CD14-positive monocyte (primary cell): ENCODE data around the gene SPIRE2. TPM values are rescaled to one million over a fixed set of nuclear protein-coding genes. Genes with fewer than 3 reads are reported as not detected.
A peak's percentile ranks its signal among the peaks of the same experiment; 100 is the strongest.

Experiments
- DNase-seq, 3 donors: peaks; one replicate each; pipeline ENCODE4 v3.0.0-alpha.2; 2011 to 2022
- H2AFZ ChIP-seq: 2 replicates; pipeline ENCODE4 v1.6.0; 2012; ENCODE audit warnings: mild to moderate bottlenecking, low read depth, low read length, inconsistent platforms; ENCODE audit not compliant: insufficient read depth, poor library complexity, severe bottlenecking
- H3K27ac ChIP-seq, 2 donors: 1 replicate in 1 of 2; 2 replicates in 1 of 2; pipeline ENCODE4 v1.5.1; 2012 to 2013; ENCODE audit warnings: low read length in 2 of 2, control low read depth in 1 of 2, inconsistent platforms in 1 of 2, low read depth in 1 of 2, mild to moderate bottlenecking in 1 of 2
- H3K27me3 ChIP-seq, 2 donors: one replicate each; pipeline versions ENCODE4 v1.6.0 to v1.6.1; 2011 to 2013; ENCODE audit warnings: low read length in 2 of 2; ENCODE audit not compliant: control insufficient read depth in 2 of 2, insufficient read depth in 2 of 2
- H3K36me3 ChIP-seq, 2 donors: replicated peaks in 1 of 2; 1 replicate in 1 of 2; 2 replicates in 1 of 2; pipeline versions ENCODE4 v1.5.1 to v1.6.1; 2012 to 2013; ENCODE audit warnings: low read length in 2 of 2, control low read depth in 1 of 2, inconsistent platforms in 1 of 2, mild to moderate bottlenecking in 1 of 2; ENCODE audit not compliant: insufficient read depth in 2 of 2, control insufficient read depth in 1 of 2
- H3K4me1 ChIP-seq, 2 donors: 1 replicate in 1 of 2; 2 replicates in 1 of 2; pipeline versions ENCODE4 v1.5.1 to v1.6.1; 2012 to 2013; ENCODE audit warnings: low read length in 2 of 2, control low read depth in 1 of 2, inconsistent platforms in 1 of 2, mild to moderate bottlenecking in 1 of 2, moderate library complexity in 1 of 2; ENCODE audit not compliant: insufficient read depth in 2 of 2, control insufficient read depth in 1 of 2
- H3K4me2 ChIP-seq: replicated peaks from 2 replicates; pipeline ENCODE3; 2012; ENCODE audit warnings: low read length, moderate library complexity, mild to moderate bottlenecking; ENCODE audit not compliant: poor library complexity, severe bottlenecking; ENCODE audit errors: extremely low read depth
- H3K4me3 ChIP-seq, 3 experiments: fragments of 200-600 bp in 1 of 3; sonication (generic) in 1 of 3; replicated peaks in 1 of 3; 1 replicate in 2 of 3; 2 replicates in 1 of 3; pipeline ENCODE4 v1.5.1; 2011 to 2013; ENCODE audit warnings: low read length in 3 of 3, mild to moderate bottlenecking in 3 of 3, control low read depth in 2 of 3, low read depth in 2 of 3, inconsistent platforms in 1 of 3, moderate library complexity in 1 of 3
- H3K79me2 ChIP-seq: 2 replicates; pipeline ENCODE4 v1.6.0; 2012; ENCODE audit warnings: mild to moderate bottlenecking, control low read depth, inconsistent platforms, low read length, moderate library complexity; ENCODE audit not compliant: insufficient read depth
- H3K9ac ChIP-seq: 2 replicates; pipeline ENCODE4 v1.6.0; 2017; ENCODE audit warnings: low read length, mild to moderate bottlenecking; ENCODE audit not compliant: insufficient read depth, poor library complexity, severe bottlenecking
- H3K9me3 ChIP-seq, 2 donors: replicated peaks in 1 of 2; 1 replicate in 1 of 2; 2 replicates in 1 of 2; pipeline versions ENCODE4 v1.5.1 to v1.6.1; 2012 to 2013; ENCODE audit warnings: low read length in 2 of 2, control low read depth in 1 of 2; ENCODE audit not compliant: control insufficient read depth in 1 of 2, insufficient read depth in 1 of 2
- H4K20me1 ChIP-seq: 2 replicates; pipeline ENCODE4 v1.6.0; 2012; ENCODE audit warnings: mild to moderate bottlenecking, low read length, control low read depth, moderate library complexity; ENCODE audit not compliant: insufficient read depth
- H3K27ac Mint-ChIP-seq, 7 donors: one replicate each; pipeline ENCODE4 v1.8.0; 2020; ENCODE audit warnings: mild to moderate bottlenecking in 7 of 7, mixed read lengths in 7 of 7, moderate library complexity in 6 of 7, inconsistent platforms in 2 of 7
- H3K27me3 Mint-ChIP-seq, 3 donors: one replicate each; pipeline ENCODE4 v1.8.0; 2021 to 2022; ENCODE audit warnings: low read depth in 3 of 3, mild to moderate bottlenecking in 3 of 3, mixed read lengths in 3 of 3, moderate library complexity in 3 of 3, inconsistent platforms in 1 of 3
- H3K36me3 Mint-ChIP-seq, 2 donors: one replicate each; pipeline ENCODE4 v1.8.0; 2020; ENCODE audit warnings: mixed read lengths in 2 of 2, inconsistent platforms in 1 of 2, mild to moderate bottlenecking in 1 of 2
- H3K4me1 Mint-ChIP-seq: one replicate; pipeline ENCODE4 v1.8.0; 2020; ENCODE audit warnings: mild to moderate bottlenecking, mixed read lengths
- H3K4me3 Mint-ChIP-seq, 2 donors: one replicate each; pipeline ENCODE4 v1.8.0; 2020; ENCODE audit warnings: mild to moderate bottlenecking in 2 of 2, mixed read lengths in 2 of 2, moderate library complexity in 1 of 2
- H3K9me3 Mint-ChIP-seq, 7 donors: one replicate each; pipeline ENCODE4 v1.8.0; 2020 to 2022; ENCODE audit warnings: mixed read lengths in 7 of 7, mild to moderate bottlenecking in 6 of 7, moderate library complexity in 6 of 7, inconsistent platforms in 2 of 7
- WGBS: methylation state at CpG from one replicate; pipeline ENCODE4 v1.1.5; 2013; ENCODE audit warnings: missing lambda C conversion rate; ENCODE audit not compliant: insufficient coverage; 5-methylcytosine and 5-hydroxymethylcytosine counted together
- intact Hi-C, 2 donors: fragments of 100-400 bp; cut with micrococcal nuclease; formaldehyde crosslinking; loops; one replicate each; pipeline versions ENCODE4 v1.15.0 to v1.15.1; 2023
- polyA plus RNA-seq, 3 donors: library from polyadenylated mRNA; depleted of rRNA in 1 of 3; unstranded in 2 of 3; stranded (reverse) in 1 of 3; fragments of 300-500 nt in 2 of 3; fragments of >200 nt in 1 of 3; fragmentation: Illumina TruSeq in 2 of 3; gene quantifications; 1 replicate in 2 of 3; 2 replicates in 1 of 3; pipeline ENCODE4 v1.2.3, GENCODE V29; 2012 to 2021
- TF ChIP-seq, protein P1 (sequence below): fragments of 200-600 bp; IDR thresholded peaks from one replicate; pipeline ENCODE4 v1.8.0; 2022; ENCODE audit warnings: antibody characterized with exemption, mild to moderate bottlenecking

SPIRE2 gene
- polyA plus RNA-seq, 3 donors: 0.09 to 1.2 TPM; not detected in 1

DNA sequence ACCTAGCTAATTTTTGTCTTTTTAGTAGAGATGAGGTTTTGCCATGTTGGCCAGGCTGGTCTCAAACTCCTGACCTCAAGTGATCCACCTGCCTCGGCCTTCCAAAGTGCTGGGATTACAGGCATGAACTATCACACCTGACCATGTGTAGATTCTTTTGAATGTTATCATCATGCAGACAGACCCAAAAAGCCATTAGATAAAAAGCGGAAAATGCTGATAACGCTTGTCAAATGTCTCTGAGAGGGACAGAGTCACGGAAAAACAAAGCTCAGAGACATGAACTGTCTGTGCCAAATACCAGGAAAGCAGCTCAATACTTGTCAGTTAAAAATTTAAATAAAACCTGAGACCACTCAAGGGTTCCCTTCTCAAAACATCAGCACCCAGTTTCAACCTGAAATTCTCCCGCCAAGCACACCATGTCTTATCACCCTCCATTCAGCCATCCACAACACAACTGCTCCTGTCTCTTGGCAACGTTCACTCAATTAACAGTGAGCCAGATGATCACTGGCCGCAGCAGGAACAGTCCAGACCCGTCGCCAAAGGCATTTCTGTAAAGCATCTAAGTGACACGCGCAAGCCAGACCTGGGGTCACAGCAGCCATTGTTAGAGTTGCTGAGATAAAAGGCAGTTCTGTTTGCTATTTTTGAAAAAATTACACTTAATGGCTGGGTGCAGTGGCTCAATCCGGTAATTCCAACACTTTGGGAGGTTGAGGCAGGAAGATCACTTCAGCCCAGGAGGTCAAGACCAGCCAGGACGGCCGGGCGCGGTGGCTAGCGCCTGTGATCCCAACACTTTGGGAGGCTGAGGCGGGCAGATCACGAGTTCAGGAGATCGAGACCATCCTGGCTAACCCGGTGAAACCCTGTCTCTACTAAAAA is 41.6 kb upstream of the SPIRE2 start:
- DNase-seq: no peak
- Mint-ChIP-seq H3K4me3 (no peak overlapping the region), H3K36me3 (peaks cover 36 to 78% of the 10 kb centered on the region in 2 donors), H3K27ac (peak overlapping the region in 1 of 7 donors; percentile 46), H3K4me1 (no peaks in the 10 kb centered on the region), H3K27me3 (no peaks in the 10 kb centered on the region), H3K9me3 (peaks cover 0 to 2% (median 0%) of the 10 kb centered on the region in 7 donors)
- H3K27ac ChIP-seq: no peak overlapping the region
- intact Hi-C loops: no loop called here
- no peak overlapping the region for H2AFZ ChIP-seq
- no peak overlapping the region for H3K4me2 ChIP-seq
- no peaks in the 10 kb centered on the region for H4K20me1 ChIP-seq
- no peak overlapping the region for H3K4me3 ChIP-seq
- H3K36me3 ChIP-seq: peaks cover 13 to 49% of the 10 kb centered on the region in 2 donors
- WGBS: 98% methylated on average over 13 of the region's 21 CpGs
- TF ChIP-seq, protein P1, sequence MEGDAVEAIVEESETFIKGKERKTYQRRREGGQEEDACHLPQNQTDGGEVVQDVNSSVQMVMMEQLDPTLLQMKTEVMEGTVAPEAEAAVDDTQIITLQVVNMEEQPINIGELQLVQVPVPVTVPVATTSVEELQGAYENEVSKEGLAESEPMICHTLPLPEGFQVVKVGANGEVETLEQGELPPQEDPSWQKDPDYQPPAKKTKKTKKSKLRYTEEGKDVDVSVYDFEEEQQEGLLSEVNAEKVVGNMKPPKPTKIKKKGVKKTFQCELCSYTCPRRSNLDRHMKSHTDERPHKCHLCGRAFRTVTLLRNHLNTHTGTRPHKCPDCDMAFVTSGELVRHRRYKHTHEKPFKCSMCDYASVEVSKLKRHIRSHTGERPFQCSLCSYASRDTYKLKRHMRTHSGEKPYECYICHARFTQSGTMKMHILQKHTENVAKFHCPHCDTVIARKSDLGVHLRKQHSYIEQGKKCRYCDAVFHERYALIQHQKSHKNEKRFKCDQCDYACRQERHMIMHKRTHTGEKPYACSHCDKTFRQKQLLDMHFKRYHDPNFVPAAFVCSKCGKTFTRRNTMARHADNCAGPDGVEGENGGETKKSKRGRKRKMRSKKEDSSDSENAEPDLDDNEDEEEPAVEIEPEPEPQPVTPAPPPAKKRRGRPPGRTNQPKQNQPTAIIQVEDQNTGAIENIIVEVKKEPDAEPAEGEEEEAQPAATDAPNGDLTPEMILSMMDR: no peak
- H3K4me1 ChIP-seq: no peaks in the 10 kb centered on the region
- no peaks in the 10 kb centered on the region for H3K9me3 ChIP-seq
- H3K79me2 ChIP-seq: no peaks in the 10 kb centered on the region
- no peaks in the 10 kb centered on the region for H3K27me3 ChIP-seq
- H3K9ac ChIP-seq: no peak overlapping the region

DNA sequence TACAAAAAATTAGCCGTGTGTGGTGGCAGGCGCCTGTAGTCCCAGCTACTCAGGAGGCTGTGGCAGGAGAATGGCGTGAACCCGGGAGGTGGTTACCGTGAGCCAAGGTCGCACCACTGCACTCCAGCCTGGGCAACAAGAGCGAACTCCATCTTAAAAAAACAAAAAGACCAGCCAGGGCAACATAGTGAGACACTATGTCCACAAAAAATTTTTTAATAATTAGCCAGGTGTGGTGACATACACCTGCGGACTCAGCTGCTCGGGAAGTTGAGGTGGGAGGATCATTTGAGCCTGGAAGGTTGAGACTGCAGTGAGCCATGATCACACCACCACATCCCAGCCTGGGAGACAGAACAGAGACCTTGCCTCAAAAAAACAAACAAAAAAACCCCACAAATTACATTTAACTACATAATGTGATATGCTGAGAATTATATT is 40.9 kb upstream of the SPIRE2 start:
- H2AFZ ChIP-seq: no peak overlapping the region
- Mint-ChIP-seq H3K9me3 (peaks cover 0 to 2% (median 0%) of the 10 kb centered on the region in 7 donors), H3K4me1 (no peaks in the 10 kb centered on the region), H3K27me3 (no peaks in the 10 kb centered on the region), H3K4me3 (no peak overlapping the region), H3K36me3 (peaks cover 41 to 80% of the 10 kb centered on the region in 2 donors), H3K27ac (no peak overlapping the region)
- no peak overlapping the region for H3K4me2 ChIP-seq
- H3K79me2 ChIP-seq: no peaks in the 10 kb centered on the region
- TF ChIP-seq, protein P1: no peak
- no CpG with 5 or more reads among the region's 9 CpGs for whole genome bisulfite sequencing
- H3K9ac ChIP-seq: no peak overlapping the region
- H3K9me3 ChIP-seq: no peaks in the 10 kb centered on the region
- no peak overlapping the region for H3K4me3 ChIP-seq
- H3K27me3 ChIP-seq: no peaks in the 10 kb centered on the region
- DNase-seq: no peak
- H4K20me1 ChIP-seq: no peaks in the 10 kb centered on the region
- no peaks in the 10 kb centered on the region for H3K4me1 ChIP-seq
- H3K27ac ChIP-seq: no peak overlapping the region
- intact Hi-C loops: no loop called here
- peaks cover 13 to 55% of the 10 kb centered on the region in 2 donors for H3K36me3 ChIP-seq
